WTC11 (cell line): ENCODE results near the gene SAMD13. TPM values are rescaled to one million over a fixed set of nuclear protein-coding genes. Genes with fewer than 3 reads are reported as not detected.

Experiments used
- ATAC-seq: fragments of 200-7000 bp; cut with Tn5 transposase; 2 replicates; pipeline ENCODE4 v1.10.0; 2021; ENCODE audit warnings: mild to moderate bottlenecking, moderate library complexity
- CTCF ChIA-PET: fragments of 300-600 bp; sonication (Branson Sonifier 250); formaldehyde crosslinking; loops from one replicate; lab custom pipeline; 2021; ENCODE audit warnings: antibody characterized with exemption; lab: Charles Lee
- POLR2A ChIA-PET: fragments of 350-600 bp; sonication (Branson Sonifier 250); formaldehyde crosslinking; loops from one replicate; lab custom pipeline; 2021; ENCODE audit warnings: antibody characterized with exemption; lab: Charles Lee
- DNase-seq: peaks from one replicate; pipeline ENCODE4 v3.0.0; 2021; ENCODE audit warnings: low spot score
- H3K27ac Mint-ChIP-seq: 2 replicates; pipeline ENCODE4 v1.8.0; 2021; ENCODE audit warnings: mixed read lengths
- H3K27me3 Mint-ChIP-seq: 2 replicates; pipeline ENCODE4 v1.8.0; 2021; ENCODE audit warnings: low read depth, mild to moderate bottlenecking, moderate library complexity, mixed read lengths
- H3K36me3 Mint-ChIP-seq: 2 replicates; pipeline ENCODE4 v1.8.0; 2021; ENCODE audit warnings: mixed read lengths
- H3K4me1 Mint-ChIP-seq: 2 replicates; pipeline ENCODE4 v1.8.0; 2022; ENCODE audit warnings: mixed read lengths
- H3K4me3 Mint-ChIP-seq: 2 replicates; pipeline ENCODE4 v1.8.0; 2021; ENCODE audit warnings: mild to moderate bottlenecking, moderate library complexity, mixed read lengths
- H3K9me3 Mint-ChIP-seq: 2 replicates; pipeline ENCODE4 v1.8.0; 2021; ENCODE audit warnings: mixed read lengths
- CREB1 ChIP-seq: sonication (generic); formaldehyde crosslinking; IDR thresholded peaks from 2 replicates; pipeline ENCODE4 v1.8.0; 2023; ENCODE audit warnings: mild to moderate bottlenecking, missing genetic modification reagents
- EMX1 ChIP-seq: fragments of 250-450 bp; sonication (Bioruptor Pico); IDR thresholded peaks from 2 replicates; pipeline ENCODE4 v1.8.0; 2021; ENCODE audit warnings: mild to moderate bottlenecking
- FOXP1 ChIP-seq: sonication (generic); formaldehyde crosslinking; IDR thresholded peaks from 2 replicates; pipeline ENCODE4 v1.8.0; 2022; ENCODE audit warnings: missing genetic modification reagents, mild to moderate bottlenecking, moderate library complexity, borderline replicate concordance
- GRHL2 ChIP-seq: fragments of 250-450 bp; sonication (Bioruptor Pico); IDR thresholded peaks from 2 replicates; pipeline ENCODE4 v1.8.0; 2022; ENCODE audit warnings: mild to moderate bottlenecking, moderate library complexity; ENCODE audit not compliant: insufficient replicate concordance, severe bottlenecking
- JAZF1 ChIP-seq: fragments of 250-450 bp; sonication (Bioruptor Pico); IDR thresholded peaks from 2 replicates; pipeline ENCODE4 v1.9.0; 2021; ENCODE audit warnings: moderate library complexity, mild to moderate bottlenecking, inconsistent platforms
- JUN ChIP-seq: sonication (generic); formaldehyde crosslinking; IDR thresholded peaks from 2 replicates; pipeline ENCODE4 v1.8.0; 2023; ENCODE audit warnings: mild to moderate bottlenecking, missing genetic modification reagents
- KAT7 ChIP-seq: sonication (generic); formaldehyde crosslinking; IDR thresholded peaks from 2 replicates; pipeline ENCODE4 v1.8.1; 2023; ENCODE audit warnings: missing genetic modification reagents, mild to moderate bottlenecking, borderline replicate concordance
- NFE2L1 ChIP-seq: sonication (generic); formaldehyde crosslinking; IDR thresholded peaks from 2 replicates; pipeline ENCODE4 v1.8.1; 2023; ENCODE audit warnings: missing genetic modification reagents
- NFYB ChIP-seq: sonication (generic); formaldehyde crosslinking; conservative IDR thresholded peaks from 2 replicates; pipeline ENCODE4 v1.8.0; 2022; ENCODE audit warnings: low read depth, missing genetic modification reagents
- OVOL2 ChIP-seq: fragments of 250-450 bp; sonication (Bioruptor Pico); IDR thresholded peaks from 2 replicates; pipeline ENCODE4 v1.9.0; 2021; ENCODE audit warnings: mild to moderate bottlenecking, borderline replicate concordance
- PRRX2 ChIP-seq: fragments of 250-450 bp; sonication (Bioruptor Pico); IDR thresholded peaks from 2 replicates; pipeline ENCODE4 v1.8.0; 2021; ENCODE audit warnings: mild to moderate bottlenecking
- RORB ChIP-seq: fragments of 250-450 bp; sonication (Bioruptor Pico); IDR thresholded peaks from 2 replicates; pipeline ENCODE4 v1.9.0; 2021; ENCODE audit warnings: mild to moderate bottlenecking
- SOX15 ChIP-seq: fragments of 250-450 bp; sonication (Bioruptor Pico); IDR thresholded peaks from 2 replicates; pipeline ENCODE4 v1.9.0; 2021; ENCODE audit warnings: mild to moderate bottlenecking
- TCF7 ChIP-seq: sonication (generic); formaldehyde crosslinking; IDR thresholded peaks from 2 replicates; pipeline ENCODE4 v1.8.0; 2022; ENCODE audit warnings: mild to moderate bottlenecking, low read depth, missing genetic modification reagents, moderate library complexity
- ZNF219 ChIP-seq: sonication (generic); formaldehyde crosslinking; IDR thresholded peaks from 2 replicates; pipeline ENCODE4 v1.8.0; 2023; ENCODE audit warnings: missing genetic modification reagents, mild to moderate bottlenecking, borderline replicate concordance
- ZNF423 ChIP-seq: fragments of 250-450 bp; sonication (Bioruptor Pico); IDR thresholded peaks from 2 replicates; pipeline ENCODE4 v2.1.2; 2022; ENCODE audit warnings: mild to moderate bottlenecking, moderate library complexity
- total RNA-seq: library from RNA; stranded (reverse); gene quantifications from 3 replicates; pipeline ENCODE4 v1.2.3, GENCODE V29; 2021
- TF ChIP-seq, protein P1 (sequence below): sonication (generic); formaldehyde crosslinking; IDR thresholded peaks from 2 replicates; pipeline ENCODE4 v1.8.1; 2023; ENCODE audit warnings: mild to moderate bottlenecking, missing genetic modification reagents, borderline replicate concordance
- TF ChIP-seq, protein P2 (sequence below): sonication (generic); formaldehyde crosslinking; IDR thresholded peaks from 2 replicates; pipeline ENCODE4 v1.8.0; 2022; ENCODE audit warnings: mild to moderate bottlenecking, missing genetic modification reagents
- TF ChIP-seq, protein P3 (sequence below): fragments of 250-450 bp; sonication (Bioruptor Pico); IDR thresholded peaks from 2 replicates; pipeline ENCODE4 v1.9.0; 2021; ENCODE audit warnings: mild to moderate bottlenecking
- TF ChIP-seq, protein P4 (sequence below): sonication (generic); formaldehyde crosslinking; IDR thresholded peaks from 2 replicates; pipeline ENCODE4 v1.8.0; 2022; ENCODE audit warnings: mild to moderate bottlenecking, missing genetic modification reagents
- TF ChIP-seq, protein P5 (sequence below): fragments of 250-450 bp; sonication (Bioruptor Pico); conservative IDR thresholded peaks from 2 replicates; pipeline ENCODE4 v1.9.0; 2021; ENCODE audit warnings: mild to moderate bottlenecking

SAMD13 gene
- total RNA-seq, 1 experiment from 2014 or later, result 1.8 TPM

DNA sequence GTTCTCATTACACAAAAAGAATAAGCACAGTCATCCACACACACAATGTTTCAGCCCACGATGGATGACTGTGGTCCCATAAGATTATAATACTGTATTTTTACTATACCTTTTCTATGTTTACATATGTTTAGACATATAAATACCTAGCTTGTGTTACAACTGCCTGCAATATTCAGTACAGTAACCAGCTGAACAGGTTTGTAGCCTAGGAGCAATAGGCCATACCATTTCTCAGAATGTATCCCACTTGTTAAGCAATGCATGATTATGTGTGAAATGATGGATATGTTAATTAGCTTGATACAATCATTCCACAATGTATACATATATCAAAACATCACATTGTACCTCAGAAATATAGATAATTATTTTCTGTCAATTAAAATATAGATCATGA, 33.2 kb upstream of the SAMD13 start:
- Mint-ChIP-seq H3K9me3 (no peaks in the 10 kb centered on the region), H3K27me3 (no peaks in the 10 kb centered on the region), H3K27ac (no peak overlapping the region), H3K4me3 (no peak overlapping the region), H3K36me3 (no peaks in the 10 kb centered on the region), H3K4me1 (peaks cover 28% of the 10 kb centered on the region)
- CTCF ChIA-PET, result no interaction called here
- no peak for ATAC-seq
- DNase-seq, result no peak
- no peak for TF ChIP-seq FOXP1
- no peak for TF ChIP-seq SOX15 (CRISPR knock-in tag)
- no peak for TF ChIP-seq TCF7 (CRISPR knock-in tag)
- TF ChIP-seq ZNF219, result no peak
- TF ChIP-seq, protein P1, sequence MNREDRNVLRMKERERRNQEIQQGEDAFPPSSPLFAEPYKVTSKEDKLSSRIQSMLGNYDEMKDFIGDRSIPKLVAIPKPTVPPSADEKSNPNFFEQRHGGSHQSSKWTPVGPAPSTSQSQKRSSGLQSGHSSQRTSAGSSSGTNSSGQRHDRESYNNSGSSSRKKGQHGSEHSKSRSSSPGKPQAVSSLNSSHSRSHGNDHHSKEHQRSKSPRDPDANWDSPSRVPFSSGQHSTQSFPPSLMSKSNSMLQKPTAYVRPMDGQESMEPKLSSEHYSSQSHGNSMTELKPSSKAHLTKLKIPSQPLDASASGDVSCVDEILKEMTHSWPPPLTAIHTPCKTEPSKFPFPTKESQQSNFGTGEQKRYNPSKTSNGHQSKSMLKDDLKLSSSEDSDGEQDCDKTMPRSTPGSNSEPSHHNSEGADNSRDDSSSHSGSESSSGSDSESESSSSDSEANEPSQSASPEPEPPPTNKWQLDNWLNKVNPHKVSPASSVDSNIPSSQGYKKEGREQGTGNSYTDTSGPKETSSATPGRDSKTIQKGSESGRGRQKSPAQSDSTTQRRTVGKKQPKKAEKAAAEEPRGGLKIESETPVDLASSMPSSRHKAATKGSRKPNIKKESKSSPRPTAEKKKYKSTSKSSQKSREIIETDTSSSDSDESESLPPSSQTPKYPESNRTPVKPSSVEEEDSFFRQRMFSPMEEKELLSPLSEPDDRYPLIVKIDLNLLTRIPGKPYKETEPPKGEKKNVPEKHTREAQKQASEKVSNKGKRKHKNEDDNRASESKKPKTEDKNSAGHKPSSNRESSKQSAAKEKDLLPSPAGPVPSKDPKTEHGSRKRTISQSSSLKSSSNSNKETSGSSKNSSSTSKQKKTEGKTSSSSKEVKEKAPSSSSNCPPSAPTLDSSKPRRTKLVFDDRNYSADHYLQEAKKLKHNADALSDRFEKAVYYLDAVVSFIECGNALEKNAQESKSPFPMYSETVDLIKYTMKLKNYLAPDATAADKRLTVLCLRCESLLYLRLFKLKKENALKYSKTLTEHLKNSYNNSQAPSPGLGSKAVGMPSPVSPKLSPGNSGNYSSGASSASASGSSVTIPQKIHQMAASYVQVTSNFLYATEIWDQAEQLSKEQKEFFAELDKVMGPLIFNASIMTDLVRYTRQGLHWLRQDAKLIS (CRISPR knock-in tag), result no peak
- no peak for TF ChIP-seq NFE2L1 (CRISPR knock-in tag)
- TF ChIP-seq JAZF1 (CRISPR knock-in tag), result no peak
- TF ChIP-seq, protein P2, sequence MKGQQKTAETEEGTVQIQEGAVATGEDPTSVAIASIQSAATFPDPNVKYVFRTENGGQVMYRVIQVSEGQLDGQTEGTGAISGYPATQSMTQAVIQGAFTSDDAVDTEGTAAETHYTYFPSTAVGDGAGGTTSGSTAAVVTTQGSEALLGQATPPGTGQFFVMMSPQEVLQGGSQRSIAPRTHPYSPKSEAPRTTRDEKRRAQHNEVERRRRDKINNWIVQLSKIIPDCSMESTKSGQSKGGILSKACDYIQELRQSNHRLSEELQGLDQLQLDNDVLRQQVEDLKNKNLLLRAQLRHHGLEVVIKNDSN (CRISPR knock-in tag), result no peak
- POLR2A ChIA-PET, result no interaction called here

DNA sequence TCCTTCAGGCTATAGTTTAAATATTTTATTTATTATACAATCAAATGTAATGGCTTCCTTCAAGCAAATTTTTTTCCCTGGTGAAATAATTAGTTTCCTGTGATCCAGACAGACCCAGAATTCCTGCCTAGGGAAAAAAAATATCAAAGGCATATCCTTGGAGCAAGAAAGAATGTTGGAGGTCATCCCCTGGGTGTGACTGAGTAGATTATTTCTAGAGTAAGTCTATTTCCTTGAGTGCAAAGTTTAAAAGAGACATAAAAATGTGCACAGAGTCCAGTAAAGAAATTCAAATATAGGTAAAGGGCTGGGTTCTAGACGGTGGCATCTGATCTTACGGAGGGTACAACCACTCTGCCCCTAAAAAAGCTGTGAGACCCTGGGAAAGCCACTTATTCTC, 32.2 kb upstream of the SAMD13 start:
- Mint-ChIP-seq H3K36me3 (no peaks in the 10 kb centered on the region), H3K27ac (no peak overlapping the region), H3K4me1 (peaks cover 28% of the 10 kb centered on the region), H3K27me3 (no peaks in the 10 kb centered on the region), H3K9me3 (peaks cover 9% of the 10 kb centered on the region), H3K4me3 (no peak overlapping the region)
- POLR2A ChIA-PET, result no interaction called here
- CTCF ChIA-PET, result no interaction called here
- ATAC-seq, result no peak
- TF ChIP-seq, protein P2 (CRISPR knock-in tag), result no peak
- TF ChIP-seq RORB (no peak), JUN (CRISPR knock-in tag) (no peak), NFYB (CRISPR knock-in tag) (no peak), PRRX2 (CRISPR knock-in tag) (no peak), JAZF1 (CRISPR knock-in tag) (no peak), KAT7 (CRISPR knock-in tag) (no peak), OVOL2 (CRISPR knock-in tag) (no peak), ZNF423 (CRISPR knock-in tag) (no peak)
- TF ChIP-seq, protein P3, sequence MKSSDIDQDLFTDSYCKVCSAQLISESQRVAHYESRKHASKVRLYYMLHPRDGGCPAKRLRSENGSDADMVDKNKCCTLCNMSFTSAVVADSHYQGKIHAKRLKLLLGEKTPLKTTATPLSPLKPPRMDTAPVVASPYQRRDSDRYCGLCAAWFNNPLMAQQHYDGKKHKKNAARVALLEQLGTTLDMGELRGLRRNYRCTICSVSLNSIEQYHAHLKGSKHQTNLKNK (CRISPR knock-in tag), result no peak
- no peak for DNase-seq

DNA sequence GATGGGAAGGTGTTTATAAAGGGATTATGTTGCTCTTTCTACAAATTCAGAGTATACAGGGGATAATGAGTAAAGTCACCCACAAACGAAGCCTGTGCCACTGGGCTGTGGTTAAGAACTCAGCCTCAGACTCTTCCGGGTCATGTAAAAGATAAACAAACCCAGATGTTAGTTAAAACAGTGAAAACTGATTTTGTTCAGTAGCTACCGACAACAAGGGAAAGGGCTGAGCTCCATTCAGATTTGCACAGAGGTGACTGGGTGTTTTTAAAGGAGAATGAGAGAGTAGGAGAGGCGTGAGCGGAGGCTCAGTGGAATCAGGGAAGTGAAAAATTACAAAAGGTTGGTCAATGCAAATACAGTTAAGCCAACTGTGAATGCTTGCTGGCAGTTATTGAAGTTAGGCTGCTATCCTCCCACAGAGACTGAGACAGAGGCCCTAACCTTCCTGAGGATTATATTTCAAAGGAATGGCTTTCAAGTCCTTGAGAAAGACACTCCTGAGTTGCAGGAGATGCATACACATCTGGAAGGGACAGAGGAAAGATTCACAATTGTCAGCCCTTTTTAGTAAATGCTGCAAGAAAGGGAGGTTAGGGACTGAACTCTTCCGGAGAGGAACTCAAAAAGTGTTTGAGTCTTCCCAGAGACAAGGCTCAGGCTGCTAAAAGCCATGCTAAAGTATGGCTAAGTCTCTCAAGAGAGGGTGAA, 29.9 kb upstream of the SAMD13 start:
- DNase-seq (no peak), ATAC-seq (peak; percentile 64)
- Mint-ChIP-seq H3K4me1 (peaks cover 28% of the 10 kb centered on the region), H3K9me3 (peaks cover 11% of the 10 kb centered on the region), H3K27me3 (no peaks in the 10 kb centered on the region), H3K36me3 (no peaks in the 10 kb centered on the region), H3K4me3 (no peak overlapping the region), H3K27ac (peak overlapping the region; percentile 30)
- ChIA-PET CTCF (no interaction called here), POLR2A (no interaction called here)
- TF ChIP-seq EMX1, result no peak
- no peak for TF ChIP-seq CREB1 (CRISPR knock-in tag)
- no peak for TF ChIP-seq GRHL2 (CRISPR knock-in tag)
- TF ChIP-seq, protein P4, sequence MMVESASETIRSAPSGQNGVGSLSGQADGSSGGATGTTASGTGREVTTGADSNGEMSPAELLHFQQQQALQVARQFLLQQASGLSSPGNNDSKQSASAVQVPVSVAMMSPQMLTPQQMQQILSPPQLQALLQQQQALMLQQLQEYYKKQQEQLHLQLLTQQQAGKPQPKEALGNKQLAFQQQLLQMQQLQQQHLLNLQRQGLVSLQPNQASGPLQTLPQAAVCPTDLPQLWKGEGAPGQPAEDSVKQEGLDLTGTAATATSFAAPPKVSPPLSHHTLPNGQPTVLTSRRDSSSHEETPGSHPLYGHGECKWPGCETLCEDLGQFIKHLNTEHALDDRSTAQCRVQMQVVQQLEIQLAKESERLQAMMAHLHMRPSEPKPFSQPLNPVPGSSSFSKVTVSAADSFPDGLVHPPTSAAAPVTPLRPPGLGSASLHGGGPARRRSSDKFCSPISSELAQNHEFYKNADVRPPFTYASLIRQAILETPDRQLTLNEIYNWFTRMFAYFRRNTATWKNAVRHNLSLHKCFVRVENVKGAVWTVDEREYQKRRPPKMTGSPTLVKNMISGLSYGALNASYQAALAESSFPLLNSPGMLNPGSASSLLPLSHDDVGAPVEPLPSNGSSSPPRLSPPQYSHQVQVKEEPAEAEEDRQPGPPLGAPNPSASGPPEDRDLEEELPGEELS (CRISPR knock-in tag), result no peak
- TF ChIP-seq, protein P5, sequence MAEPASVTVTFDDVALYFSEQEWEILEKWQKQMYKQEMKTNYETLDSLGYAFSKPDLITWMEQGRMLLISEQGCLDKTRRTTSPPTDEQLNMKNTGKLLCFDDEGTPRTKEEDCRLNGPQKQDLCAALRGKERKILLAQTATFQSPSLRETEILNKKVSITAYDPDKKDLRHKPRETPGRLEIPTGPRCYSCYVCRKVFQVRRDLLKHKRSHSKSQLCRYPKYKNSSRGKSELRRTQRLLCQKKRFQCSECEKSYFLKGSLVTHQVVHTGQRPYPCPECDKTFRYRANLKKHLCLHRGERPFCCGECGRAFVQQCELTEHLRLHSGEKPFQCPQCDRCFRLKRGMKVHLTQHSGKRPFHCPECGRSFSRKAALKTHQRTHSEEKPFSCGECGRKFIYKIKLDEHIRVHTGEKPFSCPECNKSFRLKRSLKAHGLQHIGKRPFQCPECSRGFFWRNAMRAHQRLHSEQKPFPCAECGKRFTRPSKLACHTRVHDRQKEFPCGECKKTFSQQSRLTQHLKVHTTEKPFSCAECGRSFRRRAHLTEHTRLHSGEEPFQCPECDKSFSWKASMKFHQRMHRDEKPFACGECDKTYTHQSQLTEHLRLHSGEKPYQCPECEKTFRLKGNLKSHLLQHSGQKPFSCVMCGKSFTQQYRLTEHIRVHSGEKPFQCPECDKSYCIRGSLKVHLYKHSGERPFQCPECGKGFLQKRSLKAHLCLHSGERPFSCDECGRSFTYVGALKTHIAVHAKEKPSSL (CRISPR knock-in tag), result no peak
